ENCODE measurements around the gene CCL5. TPM values are rescaled to one million over a fixed set of nuclear protein-coding genes. Genes with fewer than 3 reads are reported as not detected.

CCL5 gene
- total RNA-seq, 1 donor from 2014 or later = not detected

DNA sequence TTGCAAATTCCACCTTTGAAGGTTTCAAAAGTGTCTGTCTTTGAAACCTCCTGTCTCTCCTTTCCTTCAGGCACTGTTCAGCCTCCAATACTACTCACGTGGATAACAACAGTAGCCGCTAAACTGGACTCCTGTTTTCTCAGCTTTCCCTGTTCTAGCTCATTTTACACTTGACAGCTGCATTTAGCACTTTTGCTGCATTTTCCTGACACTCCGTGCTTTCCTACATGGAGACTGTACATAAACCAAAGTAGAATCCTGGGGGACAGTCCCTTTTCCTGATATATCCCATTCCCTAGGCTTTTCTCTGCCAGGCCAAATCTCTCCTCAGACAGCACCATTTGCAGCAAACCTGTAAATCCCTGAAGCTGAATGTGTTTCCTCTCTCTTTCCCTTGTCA is 3.6 kb downstream of the CCL5 start:
- H3K4me3 Mint-ChIP-seq = no peak overlapping the region
- H3K4me1 Mint-ChIP-seq = no peaks in the 10 kb centered on the region
- DNase-seq (ENCODE audit: low spot score in 2 of 2, unreplicated experiment in 2 of 2) = no peak
- H3K36me3 Mint-ChIP-seq = no peaks in the 10 kb centered on the region
- TF ChIP-seq, protein P1, sequence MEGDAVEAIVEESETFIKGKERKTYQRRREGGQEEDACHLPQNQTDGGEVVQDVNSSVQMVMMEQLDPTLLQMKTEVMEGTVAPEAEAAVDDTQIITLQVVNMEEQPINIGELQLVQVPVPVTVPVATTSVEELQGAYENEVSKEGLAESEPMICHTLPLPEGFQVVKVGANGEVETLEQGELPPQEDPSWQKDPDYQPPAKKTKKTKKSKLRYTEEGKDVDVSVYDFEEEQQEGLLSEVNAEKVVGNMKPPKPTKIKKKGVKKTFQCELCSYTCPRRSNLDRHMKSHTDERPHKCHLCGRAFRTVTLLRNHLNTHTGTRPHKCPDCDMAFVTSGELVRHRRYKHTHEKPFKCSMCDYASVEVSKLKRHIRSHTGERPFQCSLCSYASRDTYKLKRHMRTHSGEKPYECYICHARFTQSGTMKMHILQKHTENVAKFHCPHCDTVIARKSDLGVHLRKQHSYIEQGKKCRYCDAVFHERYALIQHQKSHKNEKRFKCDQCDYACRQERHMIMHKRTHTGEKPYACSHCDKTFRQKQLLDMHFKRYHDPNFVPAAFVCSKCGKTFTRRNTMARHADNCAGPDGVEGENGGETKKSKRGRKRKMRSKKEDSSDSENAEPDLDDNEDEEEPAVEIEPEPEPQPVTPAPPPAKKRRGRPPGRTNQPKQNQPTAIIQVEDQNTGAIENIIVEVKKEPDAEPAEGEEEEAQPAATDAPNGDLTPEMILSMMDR (IDR thresholded peaks at IDR 0.05; ENCODE audit: unreplicated experiment) = no peak
- H3K27ac Mint-ChIP-seq = no peak overlapping the region
- no peaks in the 10 kb centered on the region for H3K9me3 Mint-ChIP-seq
- H3K27me3 Mint-ChIP-seq (ENCODE audit: low read depth) = no peaks in the 10 kb centered on the region

DNA sequence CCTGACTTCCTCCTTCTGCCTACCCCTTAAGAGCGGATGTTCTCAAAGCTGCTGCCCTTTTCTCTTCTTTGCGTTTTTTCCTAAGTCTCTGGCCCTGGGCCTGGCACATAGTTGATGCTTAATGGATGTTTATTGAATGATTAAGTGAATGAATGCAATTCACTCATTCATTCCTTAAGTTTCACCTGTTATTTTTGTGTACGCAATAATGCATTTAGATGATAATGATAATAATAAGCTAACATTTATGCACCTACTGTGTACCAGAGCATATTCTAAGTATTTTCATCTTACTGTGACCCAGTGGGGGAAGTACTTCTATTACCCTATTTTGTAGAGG is 4.4 kb downstream of the CCL5 start:
- no peaks in the 10 kb centered on the region for H3K9me3 Mint-ChIP-seq
- no peak overlapping the region for H3K4me3 Mint-ChIP-seq
- H3K4me1 Mint-ChIP-seq = no peaks in the 10 kb centered on the region
- TF ChIP-seq, protein P1 (IDR thresholded peaks at IDR 0.05; ENCODE audit: unreplicated experiment) = no peak
- H3K27ac Mint-ChIP-seq = no peak overlapping the region
- no peaks in the 10 kb centered on the region for H3K36me3 Mint-ChIP-seq
- no peaks in the 10 kb centered on the region for H3K27me3 Mint-ChIP-seq (ENCODE audit: low read depth)
- DNase-seq (ENCODE audit: low spot score in 2 of 2, unreplicated experiment in 2 of 2) = no peak

DNA sequence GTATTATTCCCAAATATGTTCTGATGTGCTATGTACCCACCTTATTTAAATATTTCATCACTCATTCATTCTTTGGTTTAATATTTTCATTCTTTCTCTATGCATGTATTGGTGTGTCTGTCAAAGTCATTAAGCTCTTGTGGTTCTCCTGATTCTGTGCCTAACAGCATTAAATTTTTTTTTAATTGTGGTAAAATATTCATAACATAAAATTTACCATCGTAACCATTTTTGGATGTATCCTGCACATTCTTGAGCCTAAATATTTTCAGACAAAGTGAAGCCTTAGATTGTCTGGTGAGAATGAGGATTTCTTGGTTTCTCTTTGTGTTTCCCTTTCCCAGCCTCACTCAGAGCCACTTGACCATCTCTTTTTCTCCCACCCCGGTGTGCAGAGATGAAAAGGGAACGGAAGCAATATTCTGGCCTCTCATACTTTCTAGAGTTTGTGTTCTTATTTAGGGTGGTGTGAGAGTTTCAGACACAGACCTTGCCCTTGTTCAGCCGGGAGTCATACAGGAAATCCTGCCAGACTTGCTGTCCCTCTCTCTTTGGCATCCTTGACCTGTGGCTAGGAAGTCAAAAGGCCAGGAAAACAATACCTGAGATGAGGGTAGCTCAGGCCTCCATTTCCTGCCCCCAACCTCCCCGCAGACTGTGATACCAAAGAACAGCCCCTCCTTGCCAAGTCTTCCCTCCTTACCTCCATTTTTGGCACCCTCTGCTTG is 4.9 kb downstream of the CCL5 start:
- no peaks in the 10 kb centered on the region for H3K27me3 Mint-ChIP-seq (ENCODE audit: low read depth)
- TF ChIP-seq, protein P1 (IDR thresholded peaks at IDR 0.05; ENCODE audit: unreplicated experiment) = no peak
- no peaks in the 10 kb centered on the region for H3K9me3 Mint-ChIP-seq
- no peaks in the 10 kb centered on the region for H3K4me1 Mint-ChIP-seq
- H3K4me3 Mint-ChIP-seq = no peak overlapping the region
- H3K27ac Mint-ChIP-seq = no peak overlapping the region
- no peaks in the 10 kb centered on the region for H3K36me3 Mint-ChIP-seq
- DNase-seq (ENCODE audit: low spot score in 2 of 2, unreplicated experiment in 2 of 2) = no peak

DNA sequence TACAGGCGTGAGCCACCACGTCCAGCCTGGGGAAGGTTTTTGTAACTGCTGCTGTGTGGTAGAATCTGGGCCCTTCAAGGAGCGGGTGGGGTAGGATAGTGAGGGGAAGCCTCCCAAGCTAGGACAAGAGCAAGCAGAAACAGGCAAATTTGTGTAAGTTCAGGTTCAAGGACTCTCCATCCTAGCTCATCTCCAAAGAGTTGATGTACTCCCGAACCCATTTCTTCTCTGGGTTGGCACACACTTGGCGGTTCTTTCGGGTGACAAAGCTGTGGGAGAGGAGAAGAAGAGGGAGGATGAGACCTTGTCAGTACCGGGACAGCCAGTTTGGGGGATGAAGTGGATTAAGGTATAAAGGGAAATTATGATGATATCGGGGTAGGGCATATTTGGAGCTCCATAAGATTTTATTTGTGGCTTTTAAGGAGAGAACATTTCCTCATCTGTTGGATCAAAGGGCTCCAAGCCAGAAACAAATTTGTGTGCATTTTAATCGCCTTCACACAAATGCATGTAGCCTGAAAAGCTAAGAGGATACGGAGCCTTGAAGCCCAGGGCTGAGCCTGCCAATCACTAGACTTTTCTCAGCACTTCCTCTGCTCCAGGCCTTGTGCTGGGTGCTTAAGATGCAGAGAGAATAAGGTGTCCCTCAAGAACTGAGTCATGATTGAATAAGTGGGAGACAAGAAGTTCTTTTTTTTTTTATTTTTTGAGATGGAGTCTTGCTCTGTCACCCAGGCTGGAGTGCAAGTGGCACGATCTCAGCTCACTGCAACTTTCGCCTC is 7.8 kb downstream of the CCL5 start:
- DNase-seq (ENCODE audit: low spot score in 2 of 2, unreplicated experiment in 2 of 2) = no peak
- no peak overlapping the region for H3K27ac Mint-ChIP-seq
- no peaks in the 10 kb centered on the region for H3K9me3 Mint-ChIP-seq
- TF ChIP-seq, protein P1 (IDR thresholded peaks at IDR 0.05; ENCODE audit: unreplicated experiment) = no peak
- no peaks in the 10 kb centered on the region for H3K27me3 Mint-ChIP-seq (ENCODE audit: low read depth)
- no peak overlapping the region for H3K4me3 Mint-ChIP-seq
- no peaks in the 10 kb centered on the region for H3K4me1 Mint-ChIP-seq
- no peaks in the 10 kb centered on the region for H3K36me3 Mint-ChIP-seq

DNA sequence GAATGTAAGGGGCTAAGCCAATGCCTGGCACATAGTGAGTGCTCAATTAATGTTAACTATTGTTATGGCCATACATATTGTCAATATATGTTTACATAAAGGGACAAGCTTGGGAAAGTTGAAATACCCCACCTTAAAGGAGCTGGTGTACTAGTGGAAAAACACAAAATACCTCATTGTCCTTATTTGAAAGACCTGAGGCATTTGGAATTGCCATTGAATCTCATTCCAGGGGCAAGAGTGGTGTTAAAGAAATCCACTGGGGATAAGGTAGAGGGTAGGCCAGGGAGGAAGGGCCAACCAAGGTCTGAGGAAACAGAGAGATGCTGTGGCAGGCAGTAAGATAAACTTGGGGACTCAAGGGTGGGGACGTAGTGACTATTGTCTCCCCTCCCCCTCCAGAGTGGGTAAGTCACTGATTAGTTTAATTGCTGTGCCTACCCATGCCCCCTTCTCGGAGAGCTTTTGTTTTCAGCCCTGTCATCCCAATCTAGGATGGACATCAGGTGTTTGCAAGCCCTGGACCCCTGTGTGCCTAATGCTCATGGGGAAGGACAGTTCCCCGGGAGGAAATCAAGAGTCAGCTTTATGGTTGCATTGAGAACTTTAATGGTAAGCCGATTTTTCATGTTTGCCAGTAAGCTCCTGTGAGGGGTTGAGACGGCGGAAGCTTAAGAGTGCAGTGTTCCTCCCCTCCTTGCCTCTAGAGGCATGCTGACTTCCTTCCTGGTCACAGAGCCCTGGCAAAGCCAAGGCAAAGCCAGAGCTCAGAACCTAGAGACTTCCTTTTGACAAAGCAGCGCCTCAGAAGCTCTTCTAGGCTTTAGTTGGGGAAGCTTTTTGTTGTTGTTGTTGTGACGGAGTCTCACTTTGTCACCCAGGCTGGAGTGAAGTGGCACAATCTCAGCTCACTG is 9.0 kb downstream of the CCL5 start:
- Mint-ChIP-seq H3K9me3 (no peaks in the 10 kb centered on the region), H3K36me3 (no peaks in the 10 kb centered on the region), H3K27ac (no peak overlapping the region), H3K27me3 (ENCODE audit: low read depth) (no peaks in the 10 kb centered on the region), H3K4me3 (no peak overlapping the region), H3K4me1 (peaks cover 4% of the 10 kb centered on the region)
- no peak for DNase-seq (ENCODE audit: low spot score in 2 of 2, unreplicated experiment in 2 of 2)
- TF ChIP-seq, protein P1 (IDR thresholded peaks at IDR 0.05; ENCODE audit: unreplicated experiment) = no peak

Data from mesothelial cell of epicardium (in vitro differentiated cells).